NCI-H524 (cell line): Measurements from ENCODE around the gene DENND2C.

Source experiments
- DNase-seq, 2 experiments: peaks; one replicate each; lab custom pipeline; 2025; lab: John Stamatoyannopoulos, UW

Gene DENND2C

GRCh38 chr1:114545796-114546195 lies 124.1 kb downstream of the DENND2C start:
- DNase-seq = no peak

- DNase-seq = no peak
Measured at GRCh38 chr1:114545315-114545714, 124.5 kb downstream of the DENND2C start.

GRCh38 chr1:114540821-114541220 lies 129.0 kb downstream of the DENND2C start:
- DNase-seq = no peak

GRCh38 chr1:114540272-114540671 lies 129.6 kb downstream of the DENND2C start:
- no peak for DNase-seq

- DNase-seq = no peak
Measured at GRCh38 chr1:114536043-114536442, 133.8 kb downstream of the DENND2C start.

GRCh38 chr1:114535401-114535800 lies 134.4 kb downstream of the DENND2C start:
- no peak for DNase-seq
